ENCODE measurements around the gene HTRA2.
A peak's percentile ranks its signal among the peaks of the same experiment; 100 is the strongest.

Gene HTRA2

GRCh38 chr2:74575320-74575719, 45.6 kb downstream of the HTRA2 start:
- Histone ChIP-seq H3K9ac (ENCODE audit: low read depth, low read length, poor library complexity, severe bottlenecking) (no peak overlapping the region), H3K4me2 (ENCODE audit: low read depth, low read length, poor library complexity, severe bottlenecking) (peak overlapping the region; percentile 75), H3K4me1 (ENCODE audit: insufficient read depth, low read length, poor library complexity, severe bottlenecking) (peaks cover 31% of the 10 kb centered on the region), H3K9me3 (ENCODE audit: insufficient read depth, low read depth, low read length) (no peaks in the 10 kb centered on the region), H3K79me2 (ENCODE audit: insufficient read depth, low read length) (no peaks in the 10 kb centered on the region), H3K9me2 (replicated peaks; ENCODE audit: low read depth, low read length) (no peaks in the 10 kb centered on the region), H2AFZ (ENCODE audit: low read length) (no peak overlapping the region), H3F3A (ENCODE audit: low read depth) (peaks cover 7% of the 10 kb centered on the region; the same call in 1 of the 2 replicates), H3K36me3 (ENCODE audit: insufficient read depth, low read length) (no peaks in the 10 kb centered on the region), H3K27me3 (ENCODE audit: insufficient read depth, low read length, poor library complexity, severe bottlenecking) (no peaks in the 10 kb centered on the region), H3K4me3 (ENCODE audit: low read length, poor library complexity, severe bottlenecking) (no peak overlapping the region), H4K20me1 (ENCODE audit: insufficient read depth, low read length, poor library complexity, severe bottlenecking) (no peaks in the 10 kb centered on the region)
- no peak for TF ChIP-seq CTCF (conservative IDR thresholded peaks at IDR 0.05; ENCODE audit: low read length)
- TF ChIP-seq EZH2phosphoT487 (IDR thresholded peaks at IDR 0.05; ENCODE audit: borderline replicate concordance), result no peak

GRCh38 chr2:74576211-74576862, 46.6 kb downstream of the HTRA2 start:
- Histone ChIP-seq H3K4me2 (ENCODE audit: low read depth, low read length, poor library complexity, severe bottlenecking) (peak overlapping the region; percentile 3), H3F3A (ENCODE audit: low read depth) (peaks cover 7% of the 10 kb centered on the region; the same call in 1 of the 2 replicates), H2AFZ (ENCODE audit: low read length) (peak overlapping the region; percentile 83; the same call in 1 of the 2 replicates)

GRCh38 chr2:74576863-74577229, 47.1 kb downstream of the HTRA2 start:
- TF ChIP-seq CTCF (conservative IDR thresholded peaks at IDR 0.05; ENCODE audit: low read length) (no peak), EZH2phosphoT487 (IDR thresholded peaks at IDR 0.05; ENCODE audit: borderline replicate concordance) (no peak)
- Histone ChIP-seq H3K36me3 (ENCODE audit: insufficient read depth, low read length) (no peaks in the 10 kb centered on the region), H3K9me2 (replicated peaks; ENCODE audit: low read depth, low read length) (no peaks in the 10 kb centered on the region), H3K4me3 (ENCODE audit: low read length, poor library complexity, severe bottlenecking) (no peak overlapping the region), H4K20me1 (ENCODE audit: insufficient read depth, low read length, poor library complexity, severe bottlenecking) (no peaks in the 10 kb centered on the region), H3K4me1 (ENCODE audit: insufficient read depth, low read length, poor library complexity, severe bottlenecking) (peaks cover 31% of the 10 kb centered on the region), H3F3A (ENCODE audit: low read depth) (peaks cover 7% of the 10 kb centered on the region; the same call in 1 of the 2 replicates), H3K9me3 (ENCODE audit: insufficient read depth, low read depth, low read length) (no peaks in the 10 kb centered on the region), H3K4me2 (ENCODE audit: low read depth, low read length, poor library complexity, severe bottlenecking) (peak overlapping the region; percentile 3), H2AFZ (ENCODE audit: low read length) (peak overlapping the region; percentile 83), H3K79me2 (ENCODE audit: insufficient read depth, low read length) (no peaks in the 10 kb centered on the region), H3K27me3 (ENCODE audit: insufficient read depth, low read length, poor library complexity, severe bottlenecking) (no peaks in the 10 kb centered on the region), H3K9ac (ENCODE audit: low read depth, low read length, poor library complexity, severe bottlenecking) (peak overlapping the region; percentile 12)

More at GRCh38 chr2:74576211-74576862, 46.6 kb downstream of the HTRA2 start:
- Histone ChIP-seq H4K20me1 (ENCODE audit: insufficient read depth, low read length, poor library complexity, severe bottlenecking) (no peaks in the 10 kb centered on the region), H3K4me1 (ENCODE audit: insufficient read depth, low read length, poor library complexity, severe bottlenecking) (peaks cover 31% of the 10 kb centered on the region), H3K36me3 (ENCODE audit: insufficient read depth, low read length) (no peaks in the 10 kb centered on the region), H3K9me2 (replicated peaks; ENCODE audit: low read depth, low read length) (no peaks in the 10 kb centered on the region), H3K4me3 (ENCODE audit: low read length, poor library complexity, severe bottlenecking) (no peak overlapping the region), H3K27me3 (ENCODE audit: insufficient read depth, low read length, poor library complexity, severe bottlenecking) (no peaks in the 10 kb centered on the region), H3K9me3 (ENCODE audit: insufficient read depth, low read depth, low read length) (no peaks in the 10 kb centered on the region), H3K79me2 (ENCODE audit: insufficient read depth, low read length) (no peaks in the 10 kb centered on the region), H3K9ac (ENCODE audit: low read depth, low read length, poor library complexity, severe bottlenecking) (no peak overlapping the region)
- TF ChIP-seq CTCF (conservative IDR thresholded peaks at IDR 0.05; ENCODE audit: low read length) (no peak), EZH2phosphoT487 (IDR thresholded peaks at IDR 0.05; ENCODE audit: borderline replicate concordance) (no peak)

Measured in Loucy (cell line).